Measurements from ENCODE around the gene AP3D1.
"Not testable (repeated sequence)": the region's sequence is repeated elsewhere in the genome, so short reads cannot be mapped to it uniquely, and the experiment has no call there.

Gene AP3D1

DNA sequence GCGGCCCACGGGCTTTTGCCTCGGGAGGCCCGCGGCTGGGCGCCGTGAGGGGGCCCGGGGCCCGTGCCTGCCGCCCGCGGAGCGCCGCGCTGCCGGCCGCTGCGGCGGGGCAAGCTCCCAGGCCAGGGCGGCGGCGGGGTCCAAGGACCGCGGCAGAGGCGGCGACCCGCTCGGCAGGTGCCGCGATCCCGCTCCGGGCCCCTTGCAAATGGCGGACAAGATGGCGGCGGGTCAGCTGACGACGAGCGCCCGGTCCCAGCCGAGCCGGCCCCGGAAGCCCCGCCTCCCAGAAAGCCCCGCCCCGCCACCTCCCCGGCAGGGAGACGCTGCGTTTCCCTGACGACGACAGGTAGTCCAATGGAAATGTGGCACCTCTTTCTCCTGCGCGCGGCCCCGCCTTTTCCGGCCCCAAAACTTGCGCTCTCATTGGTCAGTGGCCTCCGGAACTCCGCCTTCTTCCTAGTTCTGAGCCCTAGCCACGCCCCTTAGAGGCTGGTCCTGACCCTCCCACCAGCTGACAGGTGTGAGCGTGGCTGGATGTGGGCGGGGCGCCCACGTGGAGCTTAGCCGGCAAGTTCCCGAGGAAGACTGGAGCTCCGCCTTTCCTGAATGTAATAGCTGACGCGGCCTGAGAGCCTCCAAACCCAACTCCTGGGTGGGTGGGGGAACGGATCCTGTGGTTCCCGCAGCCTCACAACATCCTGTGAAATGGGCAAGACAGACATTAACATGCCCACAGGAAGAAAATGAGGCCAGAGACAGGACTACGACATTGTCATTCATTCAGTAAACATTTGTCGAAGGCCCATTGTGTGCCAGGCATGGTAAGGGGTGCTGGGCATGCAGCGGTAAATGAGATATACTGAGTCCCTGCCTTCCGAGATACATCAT lies at the start of gene AP3D1:
Gene AP3D1, minus strand, starts transcription at position 228 of the 891 bp plus-strand sequence. CDS start 232 bp downstream, outside the sequence.
- DNase-seq, result peak; percentile 94

DNA sequence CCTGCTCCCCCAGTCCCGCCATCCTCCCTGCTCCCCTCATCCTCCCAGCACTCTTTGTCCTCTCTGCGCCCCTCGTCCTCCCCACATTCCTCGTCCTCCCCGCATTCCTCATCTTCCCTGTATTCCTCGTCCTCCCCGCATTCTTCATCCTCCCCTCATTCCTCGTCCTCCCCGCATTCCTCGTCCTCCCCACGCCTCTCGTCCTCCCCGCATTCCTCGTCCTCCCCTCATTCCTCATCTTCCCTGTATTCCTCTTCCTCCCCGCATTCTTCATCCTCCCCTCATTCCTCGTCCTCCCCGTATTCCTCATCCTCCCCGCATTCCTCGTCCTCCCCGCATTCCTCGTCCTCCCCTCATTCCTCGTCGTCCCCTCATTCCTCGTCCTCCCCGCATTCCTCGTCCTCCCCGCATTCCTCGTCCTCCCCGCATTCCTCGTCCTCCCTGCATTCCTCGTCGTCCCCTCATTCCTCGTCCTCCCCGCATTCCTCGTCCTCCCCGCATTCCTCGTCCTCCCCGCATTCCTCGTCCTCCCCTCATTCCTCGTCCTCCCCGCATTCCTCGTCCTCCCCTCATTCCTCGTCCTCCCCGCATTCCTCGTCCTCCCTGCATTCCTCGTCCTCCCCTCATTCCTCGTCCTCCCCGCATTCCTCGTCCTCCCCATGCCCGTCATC lies 49.4 kb upstream of the AP3D1 start:
- not testable (repeated sequence) for DNase-seq

GRCh38 chr19:2199861-2200623 lies 48.7 kb upstream of the AP3D1 start:
- no peak for DNase-seq

DNA sequence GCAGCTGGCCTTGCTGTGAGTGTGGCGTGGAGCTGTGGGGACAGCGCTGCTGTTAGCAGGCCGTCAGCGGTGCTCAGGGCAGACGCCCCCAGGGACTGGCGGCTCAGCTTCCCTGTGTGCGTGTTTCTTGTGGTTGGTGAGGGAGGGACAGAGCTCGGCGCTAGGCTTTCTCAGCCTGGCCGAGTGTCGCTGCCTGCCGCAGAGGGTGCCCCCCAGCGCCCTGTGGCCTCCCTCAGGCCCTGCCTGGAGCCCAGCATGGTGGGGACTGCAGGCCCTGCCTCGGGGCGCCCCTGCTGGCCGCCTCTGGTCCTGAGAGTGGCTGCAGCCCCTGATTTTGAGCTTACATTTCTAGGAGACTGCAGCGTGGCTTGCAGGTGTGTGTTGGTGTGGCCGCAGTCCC lies 47.8 kb upstream of the AP3D1 start:
- no peak for DNase-seq

- DNase-seq, result no peak
Observed at GRCh38 chr19:2198317-2198716, 47.0 kb upstream of the AP3D1 start.

GRCh38 chr19:2197270-2197669 lies 45.9 kb upstream of the AP3D1 start:
- DNase-seq, result no peak

DNA sequence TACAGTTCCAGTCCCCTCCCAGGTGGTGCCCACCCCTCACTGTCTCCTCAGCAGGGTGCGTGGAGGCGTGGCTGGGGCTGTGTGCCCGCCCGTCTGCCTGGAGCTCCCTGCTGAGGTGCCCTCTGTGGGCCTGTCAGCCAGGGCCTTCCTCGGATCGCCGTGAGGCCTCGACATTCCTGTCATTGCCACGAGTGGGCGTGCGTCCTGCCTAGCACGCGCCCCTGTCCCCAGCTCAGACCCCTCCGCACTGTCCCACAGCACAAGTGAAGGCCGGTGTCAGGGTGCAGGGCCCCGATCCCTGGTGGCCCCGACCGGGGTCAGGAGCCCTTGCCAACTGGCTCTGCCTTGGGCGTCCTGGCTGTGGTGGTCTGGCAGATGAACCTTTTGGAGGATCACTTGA lies 44.5 kb upstream of the AP3D1 start:
- no peak for DNase-seq

GRCh38 chr19:2195361-2195760 lies 44.0 kb upstream of the AP3D1 start:
- no peak for DNase-seq

GRCh38 chr19:2194513-2195078 lies 43.2 kb upstream of the AP3D1 start:
- no peak for DNase-seq

DNA sequence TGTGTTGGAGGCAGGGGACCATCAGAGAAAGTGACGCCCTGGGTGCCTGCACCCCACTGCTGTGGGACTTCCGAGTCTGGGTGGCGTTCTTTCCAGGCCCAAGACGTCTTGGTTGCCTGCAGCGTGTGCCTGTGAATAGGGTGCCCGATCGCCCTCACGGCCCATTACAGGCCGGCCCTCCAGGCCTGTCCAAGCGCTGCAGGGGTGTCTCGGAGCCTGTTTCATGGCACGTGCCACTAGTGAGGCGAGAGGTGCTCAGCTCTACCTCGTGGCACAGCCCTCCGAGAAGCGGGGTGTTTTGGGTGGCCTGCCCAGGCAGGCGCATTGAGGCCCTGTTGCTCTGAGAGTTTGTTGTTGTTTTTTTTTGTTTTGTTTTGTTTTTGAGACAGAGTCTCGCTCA lies 42.4 kb upstream of the AP3D1 start:
- DNase-seq, result no peak

GRCh38 chr19:2192862-2193261 lies 41.5 kb upstream of the AP3D1 start:
- no peak for DNase-seq

DNA sequence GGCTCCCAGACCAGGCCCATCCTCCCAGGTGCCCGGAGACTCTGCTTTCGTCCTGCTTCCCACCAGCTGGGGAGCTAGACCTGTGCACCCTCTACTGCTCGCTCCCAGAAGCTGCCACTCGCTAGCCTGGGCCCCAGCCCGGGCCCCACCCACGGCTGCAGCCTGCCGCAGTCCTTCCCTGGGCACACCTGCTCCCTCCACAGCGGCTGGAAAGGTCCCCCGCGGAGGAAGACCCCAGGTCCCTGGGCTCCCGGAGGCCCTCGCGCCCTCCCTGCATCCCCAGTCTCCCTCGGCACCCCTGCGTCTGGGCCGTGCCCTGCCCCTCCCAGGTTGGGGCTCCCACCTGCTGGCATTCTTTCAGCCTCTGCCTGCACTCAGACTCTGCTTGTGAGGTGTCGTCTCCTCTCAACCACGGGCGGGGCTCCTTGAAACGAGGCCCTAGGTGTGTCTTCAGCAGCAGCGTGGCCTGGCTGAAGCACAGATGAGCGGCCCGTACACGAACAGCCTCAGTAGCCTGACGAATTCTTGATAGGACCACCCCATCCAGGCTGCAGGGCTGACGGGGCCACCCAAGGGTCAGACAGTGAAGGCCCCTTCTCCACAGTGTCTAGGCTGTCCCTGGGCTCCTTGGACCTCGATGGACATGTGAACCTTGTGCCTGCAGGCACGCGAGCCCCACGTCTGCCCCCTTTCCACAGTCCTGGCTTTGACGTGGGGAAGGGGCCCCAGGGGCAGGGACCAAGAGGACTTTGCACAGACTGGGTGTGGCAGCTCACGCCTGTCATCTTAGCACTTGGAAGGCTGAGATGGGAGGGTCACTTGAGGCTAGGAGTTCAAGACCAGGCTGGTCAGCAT lies 40.3 kb upstream of the AP3D1 start:
- no peak for DNase-seq

GRCh38 chr19:2190848-2191455 lies 39.6 kb upstream of the AP3D1 start:
- DNase-seq, result no peak

DNA sequence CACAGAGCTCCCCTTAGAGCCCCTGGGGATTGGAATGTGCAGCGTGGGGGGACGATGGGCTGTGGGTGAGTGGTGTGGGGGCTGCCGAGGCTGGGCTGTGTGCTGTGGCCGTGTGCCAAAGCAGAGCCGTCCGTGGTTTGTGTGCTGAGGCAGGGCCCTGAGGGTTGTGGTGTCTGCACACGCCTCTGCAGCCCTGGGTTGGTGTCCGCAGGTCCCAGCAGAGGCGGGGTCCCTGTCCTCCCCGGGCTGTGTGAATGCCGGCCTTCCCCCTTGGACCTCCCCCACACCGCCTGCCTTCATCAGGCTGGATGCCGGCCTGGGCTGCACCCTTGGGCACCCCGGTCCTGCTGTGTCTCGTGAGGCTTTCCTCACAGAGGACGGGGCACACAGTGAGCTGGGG lies 38.5 kb upstream of the AP3D1 start:
- DNase-seq, result no peak

DNA sequence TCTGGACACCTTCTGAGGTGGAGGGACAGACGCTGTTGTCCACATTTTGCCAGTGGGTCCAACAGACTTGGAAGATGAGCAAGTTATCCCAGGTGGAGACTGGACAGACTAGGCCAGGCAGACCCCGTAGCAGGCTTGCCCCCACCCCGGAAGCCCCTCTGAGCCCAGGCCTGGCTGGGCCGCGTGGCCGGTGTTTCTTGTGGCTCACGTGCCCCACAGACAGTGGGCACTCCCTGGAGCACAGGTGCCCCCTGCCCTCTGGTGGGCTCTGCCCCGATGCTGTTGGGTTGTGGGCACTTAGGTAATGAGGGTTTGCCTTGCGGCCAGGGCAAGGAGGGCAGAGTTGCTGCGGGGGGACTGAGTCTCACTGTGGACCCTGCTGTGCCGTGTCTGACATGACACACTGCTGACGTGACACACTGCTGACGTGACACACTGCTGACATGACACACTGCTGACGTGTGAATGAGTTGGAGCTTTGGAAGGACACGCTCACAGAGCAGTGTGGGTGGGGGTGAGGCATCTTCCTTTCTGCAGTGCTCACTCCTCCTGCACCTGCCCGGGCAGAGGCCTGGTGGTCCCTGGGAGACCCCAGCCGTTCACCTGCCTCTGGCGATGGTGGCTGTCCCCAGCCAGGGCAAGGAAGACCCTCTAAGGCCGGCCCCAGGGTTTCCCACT lies 37.5 kb upstream of the AP3D1 start:
- DNase-seq, result no peak

DNA sequence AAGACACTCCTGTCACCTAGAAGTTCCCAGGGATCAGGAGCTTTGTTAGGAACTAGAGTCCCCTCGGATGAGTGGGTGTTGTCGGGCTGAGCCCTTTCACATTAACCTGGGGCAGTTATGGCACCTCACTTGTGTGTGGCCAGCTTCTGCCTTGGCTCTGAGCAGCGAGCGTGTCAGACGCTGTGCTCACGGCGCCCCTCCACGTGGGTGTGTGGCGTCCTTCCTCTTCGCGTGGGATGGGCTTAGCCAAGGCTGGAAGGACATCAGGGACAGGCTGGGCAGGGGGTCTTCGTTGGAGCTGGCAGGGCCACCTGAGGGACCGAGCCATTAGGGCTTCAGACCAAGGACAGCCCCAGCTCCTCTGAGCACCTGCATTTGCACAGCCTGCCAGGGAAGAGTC lies 35.8 kb upstream of the AP3D1 start:
- no peak for DNase-seq

DNA sequence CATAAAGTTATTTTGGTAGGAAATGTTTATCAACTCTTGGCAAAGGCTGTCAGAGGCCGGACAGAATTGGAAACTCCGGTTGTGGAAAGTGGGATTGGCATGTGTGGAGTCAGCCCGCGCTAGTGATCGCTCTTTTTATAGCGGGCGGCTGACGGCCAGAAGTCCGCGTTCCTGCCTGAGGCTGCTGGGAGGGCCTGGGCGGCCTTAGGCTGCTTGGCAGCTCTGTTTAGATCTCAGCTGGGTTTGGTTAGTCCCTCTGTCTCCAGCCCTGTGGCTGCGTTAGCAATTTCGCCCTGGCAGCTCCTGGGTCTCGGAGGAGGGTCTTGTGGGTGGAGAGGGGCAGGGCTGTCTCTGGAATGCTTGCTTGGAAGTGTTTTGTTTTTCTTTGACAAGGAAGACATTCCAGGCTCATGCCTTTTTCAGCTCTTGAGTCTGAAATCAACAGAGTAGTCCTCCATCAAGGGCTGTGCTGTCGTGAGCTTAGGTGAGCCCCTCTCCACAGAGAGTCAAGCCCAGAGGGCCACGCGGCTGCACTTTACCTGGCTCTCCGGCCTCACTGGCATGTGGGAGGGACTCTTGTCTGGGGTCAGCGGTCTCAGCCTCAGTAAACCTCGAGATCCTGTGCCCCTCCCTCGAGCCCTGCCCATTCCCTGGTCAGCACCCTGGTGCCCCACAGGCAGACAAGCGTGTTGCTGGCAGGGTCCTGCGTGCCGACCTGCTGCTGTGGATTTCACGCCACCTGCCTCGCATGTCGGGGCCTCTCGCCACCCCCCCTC lies 34.9 kb upstream of the AP3D1 start:
- no peak for DNase-seq

- no peak for DNase-seq
Observed at GRCh38 chr19:2185734-2186070, 34.3 kb upstream of the AP3D1 start.

- DNase-seq, result no peak
Observed at GRCh38 chr19:2184422-2184975, 33.1 kb upstream of the AP3D1 start.

GRCh38 chr19:2181633-2181997 lies 30.2 kb upstream of the AP3D1 start:
- DNase-seq, result no peak
